ENCODE data around the gene RETREG3. TPM values are rescaled to one million over a fixed set of nuclear protein-coding genes. Genes with fewer than 3 reads are reported as not detected.
"Not testable (repeated sequence)": the region's sequence is repeated elsewhere in the genome, so short reads cannot be mapped to it uniquely, and the experiment has no call there.

The RETREG3 gene
- total and polyA plus RNA-seq, 2 donors (not counting 1 experiment from before 2014, with no cell fraction given) = 44.1 to 108 TPM

DNA sequence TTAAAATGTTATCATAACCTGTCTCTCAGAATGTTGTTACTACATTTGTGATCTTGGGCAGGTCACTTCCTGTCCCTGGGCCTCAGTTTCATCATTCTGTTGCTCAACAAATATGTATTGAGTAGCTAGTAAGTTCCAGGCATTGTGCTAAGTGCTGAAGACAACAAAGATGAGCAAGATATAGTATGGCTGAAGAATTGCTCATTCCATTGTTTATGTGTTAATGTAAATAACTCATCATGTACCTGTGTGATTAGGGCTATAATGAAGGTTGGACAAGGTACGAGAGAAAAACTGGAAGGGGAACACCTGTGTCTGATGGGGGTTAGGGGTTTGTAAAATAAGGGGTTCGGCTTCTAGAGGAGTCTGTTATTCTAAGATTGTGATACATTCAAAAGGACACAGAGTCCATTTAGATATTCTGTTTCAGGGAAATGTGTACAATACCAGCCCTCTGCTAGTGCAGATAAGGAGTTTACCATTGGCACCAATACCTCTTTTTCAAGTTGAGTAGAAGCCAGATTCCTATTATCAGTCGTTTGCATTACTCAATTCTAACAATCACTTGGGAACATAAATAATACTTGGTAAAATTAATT is 20.3 kb upstream of the RETREG3 start:
- no peak overlapping the region for H3K4me2 ChIP-seq (replicated peaks; ENCODE audit: low read depth, low read length, poor library complexity, severe bottlenecking)
- no peak for ATAC-seq (ENCODE audit: low read depth)
- no peaks in the 10 kb centered on the region for H3K4me1 ChIP-seq (ENCODE audit: control insufficient read depth in 2 of 2, insufficient read depth in 2 of 2, low read length in 2 of 2)
- no peak overlapping the region for H3K27ac ChIP-seq (ENCODE audit: low read length in 2 of 2)
- TF ChIP-seq CTCF (IDR thresholded peaks at IDR 0.05) (no peak), EZH2 (IDR thresholded peaks at IDR 0.05; ENCODE audit: borderline replicate concordance, insufficient read depth, low read depth, low read length, poor library complexity, severe bottlenecking) (no peak)
- H3K4me3 ChIP-seq (ENCODE audit: control extremely low read depth in 1 of 5, extremely low read depth in 1 of 5, insufficient read depth in 1 of 5, low read depth in 2 of 5, low read length in 4 of 5) = no peak overlapping the region
- no peaks in the 10 kb centered on the region for H3K9me3 ChIP-seq (ENCODE audit: control extremely low read depth in 1 of 3, control insufficient read depth in 2 of 3, insufficient read depth in 1 of 3, low read length in 2 of 3)
- H3K4me1 Mint-ChIP-seq = no peaks in the 10 kb centered on the region
- intact Hi-C loops (cut with micrococcal nuclease) = no loop called here
- no peak for DNase-seq
- H3K79me2 ChIP-seq (ENCODE audit: control insufficient read depth, insufficient read depth, low read length) = no peaks in the 10 kb centered on the region
- no peaks in the 10 kb centered on the region for H4K20me1 ChIP-seq (ENCODE audit: control insufficient read depth, insufficient read depth, low read length, poor library complexity, severe bottlenecking)
- H2AFZ ChIP-seq (ENCODE audit: insufficient read depth, low read depth, low read length, poor library complexity, severe bottlenecking) = no peak overlapping the region
- no peak overlapping the region for H3K4me3 Mint-ChIP-seq
- 100% methylated on average over 1 of the region's 3 CpGs for WGBS (ENCODE audit: insufficient coverage)
- H3K9me3 Mint-ChIP-seq (ENCODE audit: insufficient read depth) = no peaks in the 10 kb centered on the region
- H3K27ac Mint-ChIP-seq = no peak overlapping the region
- no peaks in the 10 kb centered on the region for H3K36me3 ChIP-seq (replicated peaks in 1 of 2; ENCODE audit: control extremely low read depth in 1 of 2, control insufficient read depth in 1 of 2, extremely low read depth in 1 of 2, insufficient read depth in 2 of 2, low read length in 1 of 2)
- POLR2A ChIA-PET = no interaction called here
- no peaks in the 10 kb centered on the region for H3K27me3 Mint-ChIP-seq
- H3K27me3 ChIP-seq (replicated peaks in 1 of 4; ENCODE audit: control extremely low read depth in 1 of 4, control insufficient read depth in 3 of 4, insufficient read depth in 4 of 4, low read length in 3 of 4) = no peaks in the 10 kb centered on the region
- CTCF ChIA-PET = no interaction called here
- no peak overlapping the region for H3K9ac ChIP-seq (ENCODE audit: low read length)

DNA sequence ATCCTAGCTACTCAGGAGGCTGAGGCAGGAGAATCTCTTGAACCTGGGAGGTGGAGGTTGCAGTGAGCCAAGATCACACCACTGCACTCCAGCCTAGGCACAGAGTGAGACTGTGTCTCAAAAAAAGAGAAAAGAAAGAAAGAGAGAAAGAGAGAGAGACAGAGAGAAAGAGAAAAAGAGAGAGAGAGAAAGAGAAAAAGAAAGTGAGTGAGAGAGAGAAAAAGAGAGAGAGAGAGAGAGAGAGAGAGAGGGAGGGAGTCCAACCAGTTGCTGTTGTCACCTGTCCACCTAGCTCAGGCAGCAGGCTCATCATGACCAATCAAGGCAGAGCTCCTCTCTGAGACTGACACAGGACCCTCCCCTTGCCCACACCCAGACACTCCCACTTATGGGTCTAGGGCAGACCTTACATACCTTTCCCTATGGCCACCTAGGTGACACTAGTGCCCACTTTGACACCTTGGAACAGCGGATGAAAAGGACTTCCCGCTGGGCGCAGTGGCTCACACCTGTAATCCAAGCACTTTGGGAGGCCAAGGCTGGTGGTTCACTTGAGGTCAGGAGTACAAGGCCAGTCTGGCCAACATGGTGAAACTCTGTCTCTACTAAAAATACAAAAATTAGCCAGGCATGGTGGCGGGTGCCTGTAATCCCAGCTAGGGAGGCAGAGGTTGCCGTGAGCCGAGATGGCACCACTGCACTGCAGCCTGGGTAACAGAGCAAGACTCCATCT is 18.0 kb upstream of the RETREG3 start:
- H3K4me1 ChIP-seq (ENCODE audit: control insufficient read depth in 2 of 2, insufficient read depth in 2 of 2, low read length in 2 of 2); H3K27ac Mint-ChIP-seq; H4K20me1 ChIP-seq (ENCODE audit: control insufficient read depth, insufficient read depth, low read length, poor library complexity, severe bottlenecking); H3K27me3 Mint-ChIP-seq; DNase-seq; H3K4me2 ChIP-seq (replicated peaks; ENCODE audit: low read depth, low read length, poor library complexity, severe bottlenecking); H3K27me3 ChIP-seq (replicated peaks in 1 of 4; ENCODE audit: control extremely low read depth in 1 of 4, control insufficient read depth in 3 of 4, insufficient read depth in 4 of 4, low read length in 3 of 4); H3K9me3 Mint-ChIP-seq (ENCODE audit: insufficient read depth); H3K9ac ChIP-seq (ENCODE audit: low read length); H3K79me2 ChIP-seq (ENCODE audit: control insufficient read depth, insufficient read depth, low read length); H3K4me3 ChIP-seq (ENCODE audit: control extremely low read depth in 1 of 5, extremely low read depth in 1 of 5, insufficient read depth in 1 of 5, low read depth in 2 of 5, low read length in 4 of 5); ATAC-seq (ENCODE audit: low read depth); H3K36me3 ChIP-seq (replicated peaks in 1 of 2; ENCODE audit: control extremely low read depth in 1 of 2, control insufficient read depth in 1 of 2, extremely low read depth in 1 of 2, insufficient read depth in 2 of 2, low read length in 1 of 2); H3K4me3 Mint-ChIP-seq; H3K4me1 Mint-ChIP-seq; H2AFZ ChIP-seq (ENCODE audit: insufficient read depth, low read depth, low read length, poor library complexity, severe bottlenecking); intact Hi-C loops (cut with micrococcal nuclease); H3K27ac ChIP-seq (ENCODE audit: low read length in 2 of 2); CTCF ChIA-PET; H3K9me3 ChIP-seq (ENCODE audit: control extremely low read depth in 1 of 3, control insufficient read depth in 2 of 3, insufficient read depth in 1 of 3, low read length in 2 of 3): not testable (repeated sequence)
- 90% methylated on average over 4 of the region's 6 CpGs for WGBS (ENCODE audit: insufficient coverage)
- POLR2A ChIA-PET = interaction anchor here (0.6 to 0.7 kb wide), 2 partner anchors 23 to 936 kb away, joined by 5 to 6 read pairs; no protein-coding TSS in a partner anchor

All from B cell (primary cell).